Gastrocnemius medialis (tissue), 4 donors: ENCODE results near the gene LRG1. TPM values are rescaled to one million over a fixed set of nuclear protein-coding genes. Genes with fewer than 3 reads are reported as not detected.
A peak's percentile ranks its signal among the peaks of the same experiment; 100 is the strongest.

Source experiments
- ATAC-seq, 2 donors: fragments of 150-250 bp; one replicate each; pipeline ENCODE4 v1.9.1; 2016
- DNase-seq, 2 donors: peaks; one replicate each; pipeline ENCODE4 v3.0.0-alpha.2; 2019
- H3K27ac ChIP-seq, 4 donors: fragments of 200-600 bp; sonication (generic); 1 replicate in 1 of 4; 2 replicates in 3 of 4; pipeline ENCODE4 v1.5.1; 2016 to 2018; ENCODE audit warnings: mild to moderate bottlenecking in 2 of 4, moderate library complexity in 1 of 4
- H3K27me3 ChIP-seq, 3 donors: fragments of 200-600 bp; sonication (generic) in 2 of 3; 1 replicate in 1 of 3; 2 replicates in 2 of 3; pipeline versions ENCODE4 v1.5.1 to v1.6.0; 2016 to 2019; ENCODE audit warnings: mild to moderate bottlenecking in 1 of 3, moderate library complexity in 1 of 3
- H3K36me3 ChIP-seq, 2 donors: fragments of 200-600 bp; sonication (generic) in 1 of 2; one replicate each; pipeline ENCODE4 v1.5.1; 2017 to 2018
- H3K4me1 ChIP-seq, 2 donors: fragments of 200-600 bp; sonication (generic) in 1 of 2; one replicate each; pipeline ENCODE4 v1.5.1; 2016 to 2017; ENCODE audit warnings: mild to moderate bottlenecking in 2 of 2
- H3K4me3 ChIP-seq, 4 donors: fragments of 200-600 bp; sonication (generic) in 3 of 4; 1 replicate in 1 of 4; 2 replicates in 3 of 4; pipeline ENCODE4 v1.5.1; 2016 to 2019; ENCODE audit warnings: mild to moderate bottlenecking in 2 of 4
- H3K9me3 ChIP-seq, 3 donors: fragments of 200-600 bp; sonication (generic) in 2 of 3; 1 replicate in 1 of 3; 2 replicates in 2 of 3; pipeline ENCODE4 v1.5.1; 2016 to 2019
- CTCF ChIP-seq, 5 experiments: fragments of 450-650 bp in 3 of 5; fragments of 200-600 bp in 2 of 5; sonication (generic) in 2 of 5; IDR thresholded peaks in 4 of 5; conservative IDR thresholded peaks in 1 of 5; 1 replicate in 4 of 5; 2 replicates in 1 of 5; pipeline ENCODE4 v1.5.1; 2016 to 2019; ENCODE audit warnings: antibody characterized with exemption in 5 of 5, mild to moderate bottlenecking in 3 of 5, moderate library complexity in 3 of 5
- POLR2A ChIP-seq, 2 donors: fragments of 450-650 bp; IDR thresholded peaks; one replicate each; pipeline ENCODE4 v1.6.1; 2017; ENCODE audit warnings: antibody characterized with exemption in 2 of 2, mild to moderate bottlenecking in 2 of 2, moderate library complexity in 2 of 2
- in situ Hi-C, 4 donors: fragments of 200-750 bp; cut with MboI; loops; one replicate each; pipeline versions ENCODE4 v1.15.0 to v1.8.0; 2017; ENCODE audit warnings: low sequenced_read_pairs in 4 of 4
- intact Hi-C: fragments of 100-400 bp; cut with DNase I; formaldehyde crosslinking; loops from one replicate; pipeline ENCODE4 v1.15.1; 2023; ENCODE audit warnings: low total_unique reads
- total RNA-seq, 4 donors: library from RNA; depleted of rRNA; stranded (reverse); fragments of >200 nt; gene quantifications; one replicate each; pipeline versions ENCODE4 v1.1.0 to v1.2.3, GENCODE V29; 2016

The LRG1 gene
- total RNA-seq, 4 donors from 2014 or later, result 0.15 to 2.7 (median 0.98) TPM; not detected in 1

- intact Hi-C loops, result loop anchor here (10.0 kb wide), 1 partner anchor 556 kb away; no protein-coding TSS in a partner anchor
- peaks cover 0 to 42% of the 10 kb centered on the region in 2 donors for H3K36me3 ChIP-seq
- ATAC-seq, result peak; percentile 47 to 52
- no peak for TF ChIP-seq POLR2A (IDR thresholded peaks at IDR 0.05)
- no peaks in the 10 kb centered on the region for H3K9me3 ChIP-seq
- H3K4me3 ChIP-seq, result no peak overlapping the region
- H3K4me1 ChIP-seq, result peaks cover 54 to 69% of the 10 kb centered on the region in 2 donors
- peak; percentile 24 to 81 for DNase-seq
- peak overlapping the region; percentile 63 to 99 (median 74) for H3K27ac ChIP-seq
- in situ Hi-C loops, result no loop called here
- no peaks in the 10 kb centered on the region for H3K27me3 ChIP-seq
Measured at GRCh38 chr19:4510435-4511255, 29.2 kb downstream of the LRG1 start.

- ATAC-seq (no peak), DNase-seq (no peak)
- peak overlapping the region; percentile 63 to 99 (median 72) for H3K27ac ChIP-seq
- no peaks in the 10 kb centered on the region for H3K9me3 ChIP-seq
- peaks cover 0 to 52% of the 10 kb centered on the region in 2 donors for H3K36me3 ChIP-seq
- intact Hi-C loops, result no loop called here
- no peaks in the 10 kb centered on the region for H3K27me3 ChIP-seq
- peaks cover 44 to 64% of the 10 kb centered on the region in 2 donors for H3K4me1 ChIP-seq
- in situ Hi-C loops, result no loop called here
- H3K4me3 ChIP-seq, result no peak overlapping the region
- TF ChIP-seq CTCF (IDR thresholded peaks at IDR 0.05 in 4 of 5, conservative IDR thresholded peaks at IDR 0.05 in 1 of 5), result no peak
- no peak for TF ChIP-seq POLR2A (IDR thresholded peaks at IDR 0.05)
Measured at GRCh38 chr19:4508698-4509097, 31.1 kb downstream of the LRG1 start.

- Histone ChIP-seq H3K36me3 (peaks cover 0 to 51% of the 10 kb centered on the region in 2 donors), H3K4me1 (peaks cover 40 to 60% of the 10 kb centered on the region in 2 donors), H3K9me3 (no peaks in the 10 kb centered on the region), H3K27ac (peak overlapping the region; percentile 63 to 99 (median 72)), H3K27me3 (no peaks in the 10 kb centered on the region), H3K4me3 (no peak overlapping the region)
- intact Hi-C loops (no loop called here), in situ Hi-C loops (no loop called here)
- ATAC-seq (no peak), DNase-seq (no peak)
- TF ChIP-seq CTCF (IDR thresholded peaks at IDR 0.05 in 4 of 5, conservative IDR thresholded peaks at IDR 0.05 in 1 of 5) (no peak), POLR2A (IDR thresholded peaks at IDR 0.05) (no peak)
Measured at GRCh38 chr19:4507804-4508203, 32.0 kb downstream of the LRG1 start.

- H3K36me3 ChIP-seq, result peaks cover 0 to 52% of the 10 kb centered on the region in 2 donors
- in situ Hi-C loops, result no loop called here
- intact Hi-C loops, result no loop called here
- peak overlapping the region; percentile 51 to 99 (median 72) for H3K27ac ChIP-seq
- no peak for DNase-seq
- TF ChIP-seq CTCF (IDR thresholded peaks at IDR 0.05 in 4 of 5, conservative IDR thresholded peaks at IDR 0.05 in 1 of 5) (no peak), POLR2A (IDR thresholded peaks at IDR 0.05) (no peak)
- no peaks in the 10 kb centered on the region for H3K27me3 ChIP-seq
- H3K9me3 ChIP-seq, result no peaks in the 10 kb centered on the region
- no peak for ATAC-seq
- H3K4me3 ChIP-seq, result no peak overlapping the region
- peaks cover 38 to 54% of the 10 kb centered on the region in 2 donors for H3K4me1 ChIP-seq
Measured at GRCh38 chr19:4507150-4507452, 32.7 kb downstream of the LRG1 start.

- intact Hi-C loops (no loop called here), in situ Hi-C loops (no loop called here)
- no peak for ATAC-seq
- H3K27ac ChIP-seq, result peak overlapping the region; percentile 51 to 99 (median 72)
- H3K9me3 ChIP-seq, result no peaks in the 10 kb centered on the region
- peaks cover 34 to 49% of the 10 kb centered on the region in 2 donors for H3K4me1 ChIP-seq
- DNase-seq, result no peak
- H3K4me3 ChIP-seq, result no peak overlapping the region
- peaks cover 0 to 55% of the 10 kb centered on the region in 2 donors for H3K36me3 ChIP-seq
- no peaks in the 10 kb centered on the region for H3K27me3 ChIP-seq
- TF ChIP-seq POLR2A (IDR thresholded peaks at IDR 0.05), result no peak
- TF ChIP-seq CTCF (IDR thresholded peaks at IDR 0.05 in 4 of 5, conservative IDR thresholded peaks at IDR 0.05 in 1 of 5), result peak in 1 of 5 experiments; percentile 17
Measured at GRCh38 chr19:4506449-4507149, 33.2 kb downstream of the LRG1 start.
